Activated CD8-positive, alpha-beta memory T cell treated with anti-CD3 and anti-CD28 coated beads, Interleukin-2, amount 50 U/mL, for 24 hours (primary cell): Measurements from ENCODE around the gene GDF7.

Experiments
- DNase-seq: peaks from one replicate; pipeline ENCODE4 v3.0.0-alpha.2; 2020; ENCODE audit errors: extremely low read depth

The GDF7 gene

DNA sequence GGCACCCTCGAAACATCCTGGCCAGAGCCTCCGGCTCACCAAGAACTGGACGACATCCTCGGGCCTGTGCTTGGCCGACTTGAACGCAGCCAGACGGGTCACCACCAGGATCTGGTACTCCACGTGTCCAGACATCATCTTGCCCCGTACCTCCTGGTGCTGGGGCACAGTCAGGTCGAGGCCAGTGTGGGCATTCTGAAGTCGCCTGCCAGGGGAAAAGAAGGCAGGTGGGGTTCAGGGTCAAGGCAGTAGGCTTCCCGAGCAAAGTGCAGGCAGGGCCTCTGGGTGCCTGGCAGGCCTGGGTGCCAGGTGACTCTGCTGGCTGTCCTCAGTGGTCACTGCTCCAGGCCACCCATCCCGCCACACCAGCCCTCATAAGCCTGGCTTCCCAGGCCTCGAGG, 21.6 kb upstream of the GDF7 start:
- no peak for DNase-seq

DNA sequence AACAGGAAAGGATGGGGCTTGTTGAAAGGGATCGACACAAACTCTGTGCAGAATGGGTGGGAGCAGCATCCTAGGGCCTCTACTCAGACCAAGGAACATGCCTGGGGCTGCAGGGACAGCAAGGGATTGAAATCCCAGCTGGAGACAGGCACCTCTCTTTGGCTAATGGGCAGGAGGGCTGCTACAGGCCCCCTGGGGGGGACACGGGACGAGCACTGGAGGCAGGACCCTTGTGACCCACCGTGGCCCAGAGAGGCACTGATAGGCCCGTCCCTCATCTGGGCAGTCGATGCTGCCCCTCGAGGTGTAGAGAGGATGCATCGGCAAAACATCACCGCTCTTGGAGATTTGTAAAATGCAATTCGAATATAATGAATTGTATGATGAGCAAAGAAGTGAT, 21.2 kb upstream of the GDF7 start:
- DNase-seq = no peak

DNA sequence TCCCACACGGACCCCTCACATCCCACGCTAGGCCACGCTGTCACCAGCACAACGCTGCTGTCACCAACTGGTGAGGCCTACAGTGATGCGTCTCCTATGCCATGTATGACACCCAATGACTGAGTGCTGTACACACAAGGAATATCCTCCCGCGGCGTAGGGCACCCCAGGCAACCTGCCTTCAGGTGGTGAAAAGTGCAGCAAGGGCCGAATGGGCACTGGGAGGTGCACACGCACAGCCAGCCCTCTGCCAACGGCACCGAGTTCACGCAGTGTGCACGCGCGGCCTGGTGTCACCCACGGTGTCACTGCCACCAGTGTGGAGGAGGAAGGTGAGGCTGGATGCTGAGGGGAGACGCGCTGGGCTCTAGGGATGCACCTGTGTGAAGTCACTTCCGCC, 20.5 kb upstream of the GDF7 start:
- DNase-seq = no peak

DNA sequence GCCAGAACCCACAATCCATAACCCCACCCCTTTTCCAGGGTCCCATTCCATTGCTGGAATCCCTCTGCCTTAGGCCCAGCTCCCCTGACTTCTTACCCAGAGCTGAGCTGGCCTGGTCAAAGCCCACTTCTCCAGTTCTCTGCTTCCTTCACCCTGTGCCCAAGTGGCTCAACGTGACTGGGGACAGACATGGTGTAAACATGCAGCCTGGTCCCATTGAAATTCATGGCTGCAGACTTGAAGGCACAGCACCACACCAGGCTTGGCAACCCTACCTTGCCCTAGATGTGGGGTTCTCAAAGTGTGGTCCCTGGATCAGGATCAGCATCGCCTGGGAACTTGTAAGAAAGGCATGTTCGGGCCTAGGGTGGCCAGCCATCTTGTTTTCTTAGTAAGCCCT, 19.7 kb upstream of the GDF7 start:
- DNase-seq = no peak

DNA sequence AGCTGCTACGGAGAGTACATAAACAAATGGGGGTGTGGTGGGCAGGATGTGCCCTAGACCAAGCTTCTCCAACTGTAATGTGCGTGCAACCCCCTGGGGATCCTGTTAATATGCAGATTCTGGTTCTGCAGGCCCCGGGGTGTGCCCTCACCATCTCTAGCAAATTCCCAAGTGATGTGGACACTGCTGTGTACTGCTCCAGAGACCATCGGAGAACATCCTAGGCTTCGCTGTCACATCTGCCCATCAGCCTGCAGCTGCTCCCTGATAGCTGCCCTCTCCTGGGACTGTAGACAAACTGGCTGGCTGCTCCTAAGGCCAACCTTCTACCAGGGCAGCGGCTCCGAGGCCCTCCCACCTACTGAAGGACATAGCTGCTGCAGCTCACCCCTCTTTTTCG, 19.2 kb upstream of the GDF7 start:
- no peak for DNase-seq

DNA sequence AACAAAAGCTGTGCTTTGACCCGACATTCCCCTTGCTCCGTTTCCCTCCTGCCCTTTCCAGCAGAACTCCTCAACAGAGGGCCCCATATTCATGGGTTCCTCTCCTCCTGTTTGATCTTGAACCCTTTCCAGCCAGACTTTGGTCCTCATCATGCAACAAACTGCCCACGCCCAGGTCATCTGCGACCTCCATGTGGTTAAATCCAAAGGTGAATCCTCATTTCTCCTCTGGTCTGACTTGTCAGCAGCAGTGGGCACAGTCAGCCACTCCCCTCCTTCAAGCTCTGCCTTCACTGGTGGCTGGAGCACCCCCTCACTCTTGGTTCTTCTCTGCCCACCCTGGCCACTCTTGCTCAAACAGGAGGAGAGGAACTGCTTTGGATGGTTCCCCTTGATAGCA, 18.7 kb upstream of the GDF7 start:
- no peak for DNase-seq

DNA sequence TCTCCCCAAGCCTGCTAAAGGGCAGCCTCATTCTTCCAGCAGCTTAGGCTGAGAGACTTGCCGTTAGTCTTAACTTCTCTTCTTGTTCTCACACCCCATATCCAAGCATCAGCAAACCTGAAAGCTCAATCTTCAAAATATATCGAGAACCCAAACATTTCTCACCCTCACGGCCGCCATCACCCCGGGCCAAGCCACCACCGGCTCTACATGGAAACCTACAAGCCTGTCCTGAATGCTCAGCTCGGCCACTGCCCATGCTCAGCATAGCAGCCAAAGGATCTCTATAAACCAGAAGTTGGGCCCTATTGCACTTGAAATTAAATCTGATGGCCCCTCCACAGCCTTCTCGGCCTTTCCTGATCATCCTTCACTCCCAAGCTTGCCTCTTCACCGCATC, 18.1 kb upstream of the GDF7 start:
- no peak for DNase-seq

DNA sequence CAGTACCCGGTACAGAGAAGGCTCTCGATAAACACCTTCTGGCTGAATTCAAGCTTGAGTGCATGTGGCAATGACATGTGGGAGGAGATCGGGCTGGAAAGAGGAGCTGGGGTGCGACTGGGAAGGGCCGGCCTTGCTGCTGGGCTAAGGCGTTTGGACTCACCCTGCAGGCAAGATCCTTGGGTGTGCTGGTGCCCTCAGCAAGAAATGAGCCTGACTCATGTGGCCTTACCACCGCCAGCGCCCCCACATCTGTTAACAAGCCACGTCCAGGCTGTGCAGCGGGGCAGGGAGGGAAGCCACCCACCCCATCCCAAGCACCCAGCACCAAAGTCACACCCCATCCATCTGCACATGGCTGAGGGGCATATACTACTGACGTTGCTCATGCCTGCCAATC, 17.4 kb upstream of the GDF7 start:
- no peak for DNase-seq

DNA sequence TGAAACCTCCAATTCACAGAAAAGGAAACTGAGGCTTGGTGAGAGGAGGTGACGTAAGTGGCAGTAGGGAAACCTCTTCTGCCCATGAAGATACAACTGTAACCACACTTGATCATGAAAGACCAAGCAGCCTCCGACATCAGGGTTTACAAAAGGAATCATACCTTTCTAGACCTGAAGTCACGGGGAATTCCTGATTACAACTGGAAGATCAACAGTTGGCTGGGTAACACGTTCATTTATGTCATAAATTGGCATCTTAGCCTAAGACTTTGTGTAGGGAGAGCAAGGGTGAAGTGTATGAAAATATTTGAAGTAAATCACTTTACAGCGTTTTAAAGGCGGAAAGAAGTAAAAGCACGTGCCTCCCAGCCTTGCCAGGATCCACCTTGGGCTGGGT, 17.0 kb upstream of the GDF7 start:
- DNase-seq = no peak

DNA sequence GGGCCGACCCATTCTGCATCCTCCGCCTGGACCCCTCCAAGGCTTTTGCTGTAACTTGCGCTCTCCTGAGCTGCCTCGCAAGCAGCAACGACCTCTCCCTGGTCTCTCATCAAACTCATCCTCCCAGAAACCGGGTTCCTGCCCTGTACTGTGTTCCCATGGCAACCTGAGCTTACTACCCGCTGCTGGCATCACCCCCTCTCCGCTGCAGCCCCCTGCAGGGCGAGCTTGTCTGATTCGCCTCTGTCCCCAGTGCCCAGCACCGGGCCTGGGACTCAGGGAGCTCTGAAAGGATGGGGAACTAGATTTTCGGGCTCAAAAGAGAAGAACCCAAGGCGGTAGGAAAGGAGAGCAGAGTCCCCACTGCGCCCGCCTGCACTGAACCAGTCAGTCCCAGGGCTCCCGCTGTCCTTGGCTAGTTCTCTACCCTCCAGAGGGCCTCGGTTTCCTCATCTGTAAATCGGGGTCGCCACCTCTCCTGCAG, 16.5 kb upstream of the GDF7 start:
- no peak for DNase-seq

DNA sequence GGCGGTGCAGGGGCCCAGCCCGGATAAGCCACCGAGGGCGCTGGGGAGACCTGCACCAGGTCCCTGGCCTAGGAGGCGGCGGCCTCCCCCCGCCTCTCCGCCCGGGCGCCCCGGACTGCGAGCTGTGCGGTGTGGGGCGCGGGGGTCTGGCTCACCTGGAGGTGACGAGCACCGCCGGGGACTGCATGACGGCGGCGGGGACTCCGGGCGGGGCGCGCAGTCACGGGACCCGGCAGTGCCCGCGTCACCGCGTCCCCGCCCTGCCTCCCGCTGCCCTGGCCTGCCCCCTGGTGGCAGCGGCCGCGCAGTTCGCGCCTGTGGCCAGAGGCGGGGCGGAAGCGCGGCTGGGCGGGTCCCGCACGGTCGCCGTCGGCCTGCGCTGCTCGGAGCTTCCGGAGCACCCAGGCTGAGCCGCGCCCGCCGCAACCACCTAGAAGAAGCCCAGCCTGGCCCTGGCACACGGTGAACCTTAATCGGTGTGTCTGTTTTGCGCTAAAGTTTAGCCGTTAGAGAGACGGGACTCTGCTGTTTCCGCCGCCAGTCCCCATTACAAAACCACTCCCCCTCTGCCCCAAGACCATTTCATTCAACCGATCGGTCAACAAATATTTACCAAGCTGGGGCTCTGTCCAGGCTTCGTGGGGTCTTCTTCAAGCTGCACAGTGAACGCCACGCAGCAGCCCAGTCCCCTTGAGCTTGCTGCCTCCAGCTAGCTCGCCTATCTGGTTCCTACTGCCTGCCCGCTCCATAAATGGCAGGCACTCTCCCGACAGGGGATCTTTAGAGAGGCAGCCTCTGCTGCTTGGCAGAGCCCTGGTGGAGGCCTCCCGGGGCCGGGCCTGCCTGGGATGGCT, 15.8 kb upstream of the GDF7 start, which contains the start of gene HS1BP3:
HS1BP3 (minus strand) TSS at position 222 of the 854 bp plus-strand sequence; CDS start at position 187, 35 bp downstream.
- DNase-seq = peak; percentile 43

DNA sequence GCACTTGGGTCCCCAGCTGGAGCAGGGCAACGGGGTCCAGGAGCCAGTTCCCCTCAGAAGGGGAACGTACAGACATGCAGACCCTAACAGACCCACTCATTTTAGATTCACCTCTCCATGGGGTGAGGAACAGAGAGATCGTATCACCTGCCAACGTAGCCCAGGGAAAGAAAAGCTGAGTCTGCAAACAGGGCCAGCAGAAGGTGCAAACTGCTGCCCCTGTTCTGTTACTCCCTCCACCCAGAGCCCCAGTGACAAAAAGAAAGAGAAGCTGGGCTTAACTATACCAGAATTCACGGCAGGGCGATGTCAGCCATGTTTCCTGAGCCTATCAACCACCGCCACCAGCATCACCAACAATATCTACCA, 15.2 kb upstream of the GDF7 start:
- DNase-seq = no peak

DNA sequence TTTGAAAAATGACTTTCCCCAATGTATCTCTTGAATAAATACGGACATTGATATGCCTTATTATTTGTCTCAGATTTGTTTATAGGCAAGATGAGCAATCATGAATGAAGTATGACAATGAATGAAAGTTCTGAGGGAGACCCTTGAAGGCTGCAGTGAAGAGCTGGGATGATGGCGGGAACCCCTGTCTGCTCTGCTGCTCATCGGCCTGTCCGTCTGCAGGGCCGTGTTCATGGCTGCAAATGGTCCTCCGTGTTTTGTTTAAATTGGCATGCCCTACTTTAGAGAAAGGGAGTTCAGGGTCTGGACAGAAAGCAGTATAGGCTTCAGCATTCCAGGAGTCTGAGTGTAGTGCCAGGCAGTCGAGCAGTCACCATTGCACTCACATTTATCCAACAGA, 14.8 kb upstream of the GDF7 start:
- DNase-seq = no peak

DNA sequence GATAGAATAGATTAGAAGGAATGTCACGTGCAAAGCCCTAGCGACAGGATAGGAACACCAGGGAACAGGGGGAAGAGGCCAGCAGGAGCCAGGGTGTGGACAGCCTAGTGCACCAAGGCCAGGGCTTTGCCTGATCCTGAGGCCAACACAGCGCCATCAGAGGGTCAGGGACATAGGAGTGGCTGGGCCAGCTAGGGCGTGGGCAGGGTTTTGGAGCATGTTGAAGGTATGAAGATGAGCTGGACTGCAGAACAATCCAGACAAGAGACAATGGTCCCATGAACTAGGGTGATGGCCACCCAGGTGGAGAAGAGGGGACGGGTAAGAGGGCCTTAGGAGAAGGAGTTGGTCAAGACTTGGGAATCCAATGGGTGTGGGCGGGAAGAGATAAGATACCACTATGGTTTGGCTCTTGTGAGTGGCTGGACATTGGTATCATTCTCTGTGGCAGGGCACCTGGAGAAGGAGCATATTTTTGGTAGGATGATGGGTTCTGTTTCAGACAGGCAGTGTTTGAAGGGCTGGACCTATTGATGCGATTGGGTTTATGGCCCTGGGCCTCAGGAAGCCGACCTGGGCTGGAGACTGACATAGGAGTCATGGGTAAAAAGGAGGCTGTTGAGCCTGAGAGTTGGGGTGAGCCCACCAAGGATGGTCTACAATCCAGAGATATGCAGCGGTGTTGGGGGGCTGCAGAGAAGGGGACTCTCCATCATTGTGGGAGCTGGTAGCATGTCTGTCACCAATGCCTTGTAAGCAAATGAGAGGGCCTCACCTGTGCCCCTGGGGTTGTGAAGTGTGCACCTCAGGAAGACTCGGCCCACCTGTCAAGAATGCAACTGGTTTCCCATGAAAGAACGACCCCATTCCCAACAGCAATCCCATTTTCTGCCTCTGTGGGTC, 14.0 kb upstream of the GDF7 start:
- no peak for DNase-seq

DNA sequence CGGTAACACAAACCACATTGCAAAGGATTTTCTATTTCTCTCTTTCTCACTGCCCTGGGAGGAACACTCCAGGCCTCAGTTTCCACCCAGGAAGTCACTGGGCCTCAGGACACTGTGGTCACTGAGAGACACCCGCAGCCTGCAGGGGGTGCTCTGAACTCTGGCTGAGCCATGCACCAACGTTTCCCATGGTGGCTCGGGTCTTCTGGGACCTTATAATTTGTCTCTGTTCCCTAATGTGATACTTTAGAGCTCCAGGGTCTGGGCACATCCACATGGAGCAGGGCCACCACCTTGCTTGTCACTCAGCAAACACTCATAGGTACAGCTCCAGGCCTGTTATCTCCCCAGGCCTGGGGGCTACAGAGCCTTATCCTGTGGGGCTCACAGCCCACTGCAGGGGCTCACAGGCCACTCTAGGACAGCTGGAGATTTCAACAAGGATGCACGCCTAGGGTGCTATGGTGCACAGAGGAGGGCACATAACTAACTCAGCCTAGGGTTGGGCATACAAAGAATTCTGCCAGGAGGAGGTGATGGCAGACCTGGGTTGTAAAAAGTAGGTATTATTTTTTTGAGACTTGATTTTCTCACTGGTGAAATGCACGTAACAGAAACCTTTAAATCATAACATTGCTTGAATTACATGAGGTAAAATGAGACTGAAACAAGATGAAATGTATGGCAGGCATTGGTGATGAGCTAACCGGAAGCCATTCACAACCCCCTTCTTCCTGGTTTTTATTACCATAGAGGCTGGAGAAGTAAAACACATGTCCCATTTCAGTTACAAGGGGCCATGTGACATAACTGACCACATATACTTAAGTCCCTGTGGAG, 13.0 kb upstream of the GDF7 start:
- no peak for DNase-seq

DNA sequence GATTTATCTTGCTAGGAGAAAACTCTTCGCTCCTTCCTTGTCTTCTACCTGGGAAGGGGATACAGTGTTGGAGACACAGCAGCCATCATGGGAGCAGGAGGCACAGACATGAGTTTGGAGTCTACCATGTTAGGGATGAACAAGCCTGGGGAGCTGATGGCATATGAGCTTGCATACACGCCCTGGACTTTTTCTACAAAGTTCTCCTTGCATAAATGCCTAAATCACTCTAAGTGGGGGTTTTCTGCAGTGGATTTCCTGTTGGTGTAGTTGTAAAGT, 12.5 kb upstream of the GDF7 start:
- DNase-seq = no peak

DNA sequence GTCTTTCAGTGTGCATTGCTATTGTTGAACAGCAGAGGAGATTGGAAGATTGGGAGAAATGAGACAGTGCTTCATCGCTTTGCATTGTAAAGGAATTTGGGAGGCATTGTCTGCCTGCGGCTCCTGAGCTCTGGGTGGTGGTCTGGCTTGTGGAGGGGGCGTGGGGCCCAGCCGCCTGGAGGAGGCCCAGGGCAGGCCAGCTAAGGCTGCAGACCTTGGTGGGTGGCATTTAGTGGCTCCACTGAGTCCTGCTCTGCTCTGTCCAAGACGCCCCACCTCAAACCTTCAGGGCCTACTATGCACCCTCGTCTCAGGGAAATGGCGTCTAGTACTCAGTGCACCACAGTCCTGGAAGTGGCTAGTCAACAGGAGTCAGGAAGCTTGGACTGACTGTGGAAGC, 10.4 kb upstream of the GDF7 start:
- no peak for DNase-seq

DNA sequence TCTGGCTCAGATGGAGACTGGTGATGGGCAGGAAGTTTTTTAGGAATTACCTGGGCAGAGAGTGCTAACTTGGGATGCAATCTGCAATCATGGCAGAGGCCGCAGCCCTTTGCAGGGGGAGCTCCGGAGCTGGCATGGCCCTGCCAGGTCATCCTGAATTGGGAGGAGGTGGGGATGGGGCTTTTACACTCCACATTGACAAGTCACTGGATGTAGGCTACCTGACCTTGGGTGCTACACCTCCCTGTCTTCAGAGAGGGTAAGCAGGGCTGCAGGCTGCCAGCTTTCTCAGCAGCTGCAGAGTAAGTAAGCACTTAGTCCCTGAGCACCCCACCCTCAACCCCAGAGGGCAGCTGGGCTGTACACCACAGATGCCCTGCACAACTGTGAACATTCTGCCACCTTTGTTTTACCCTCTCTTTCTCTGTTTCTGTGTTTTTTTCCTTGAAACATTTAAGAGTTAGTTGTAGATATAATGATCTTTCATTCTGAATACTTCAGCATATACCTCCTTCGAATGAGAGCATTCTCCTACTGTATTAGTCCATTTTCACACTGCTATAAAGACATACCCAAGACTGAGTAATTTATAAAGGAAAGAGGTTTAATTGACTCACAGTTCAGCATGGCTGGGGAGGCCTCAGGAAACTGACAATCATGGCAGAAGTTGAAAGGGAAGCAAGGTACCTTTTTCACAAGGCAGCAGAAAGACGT, 9.3 kb upstream of the GDF7 start:
- DNase-seq = no peak

DNA sequence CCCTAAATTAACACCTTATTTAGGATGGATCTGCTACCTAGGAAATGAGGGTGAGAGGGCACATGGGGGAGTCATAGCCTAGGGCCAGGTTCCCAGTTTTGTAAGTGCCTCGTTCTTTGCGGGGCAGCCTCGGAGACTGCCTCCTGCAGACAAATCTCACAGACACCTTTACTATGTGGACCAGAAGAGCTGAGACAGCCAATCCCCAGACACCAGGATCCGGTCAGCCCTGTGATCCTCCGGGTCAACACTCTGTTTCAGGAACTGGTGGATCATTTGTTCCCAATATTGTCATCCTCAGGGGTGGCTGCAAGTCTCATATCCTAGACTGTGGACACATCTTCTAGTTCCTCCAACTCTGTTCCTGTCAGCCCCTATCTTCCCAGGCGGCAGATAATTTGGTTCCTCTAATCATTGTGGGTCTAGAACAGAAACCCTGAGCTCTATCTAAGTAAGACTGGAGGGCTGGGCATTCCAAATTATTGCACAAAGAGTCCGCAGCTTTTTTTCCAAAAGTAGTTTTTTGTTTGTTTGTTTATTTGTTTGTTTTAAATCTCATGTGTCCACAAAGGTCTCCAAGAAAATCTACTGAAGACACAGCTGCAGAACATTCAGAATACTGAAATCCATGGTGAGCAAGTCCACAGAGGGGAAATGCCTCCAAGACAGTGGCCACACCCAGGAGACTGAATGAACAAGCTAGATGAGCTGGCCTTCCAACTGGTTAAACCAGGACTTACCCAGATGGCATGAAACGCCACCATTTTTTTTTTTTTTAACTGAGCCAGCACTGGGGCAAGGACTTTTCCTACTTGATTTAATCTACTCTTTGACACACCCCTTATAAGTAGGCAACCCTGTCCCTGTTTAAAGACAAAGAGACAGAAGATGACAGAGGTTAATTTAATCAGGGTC, 6.2 kb upstream of the GDF7 start:
- DNase-seq = no peak
